Natural killer cell (primary cell): Measurements from ENCODE around the gene MFSD1. TPM values are rescaled to one million over a fixed set of nuclear protein-coding genes. Genes with fewer than 3 reads are reported as not detected.

Experiments used
- ATAC-seq, 3 donors: fragments of 150-1000 bp in 2 of 3; fragments of 200-7000 bp in 1 of 3; cut with Tn5 transposase; 1 replicate in 1 of 3; 2 replicates in 2 of 3; pipeline ENCODE4 v1.10.0; 2021; ENCODE audit warnings: mild to moderate bottlenecking in 2 of 3, moderate library complexity in 2 of 3
- DNase-seq, 2 donors: peaks; one replicate each; pipeline versions ENCODE4 v3.0.0 to v3.0.0-alpha.2; 2013 to 2021; ENCODE audit warnings: mixed read lengths in 1 of 2
- H3K27ac ChIP-seq: one replicate; pipeline ENCODE4 v1.5.1; 2013; ENCODE audit warnings: mild to moderate bottlenecking, low read length
- H3K27me3 ChIP-seq: one replicate; pipeline ENCODE4 v1.6.1; 2013; ENCODE audit warnings: low read length; ENCODE audit not compliant: control insufficient read depth, insufficient read depth
- H3K36me3 ChIP-seq: one replicate; pipeline ENCODE4 v1.6.1; 2013; ENCODE audit warnings: low read length; ENCODE audit not compliant: control insufficient read depth, insufficient read depth
- H3K4me1 ChIP-seq: one replicate; pipeline ENCODE4 v1.6.1; 2013; ENCODE audit warnings: low read length; ENCODE audit not compliant: control insufficient read depth, insufficient read depth
- H3K4me3 ChIP-seq: one replicate; pipeline ENCODE4 v1.5.1; 2013; ENCODE audit warnings: low read length
- H3K9me3 ChIP-seq: one replicate; pipeline ENCODE4 v1.6.1; 2013; ENCODE audit warnings: low read length; ENCODE audit not compliant: control insufficient read depth, insufficient read depth
- H3K27ac Mint-ChIP-seq, 2 donors: one replicate each; pipeline ENCODE4 v1.8.0; 2022; ENCODE audit warnings: mild to moderate bottlenecking in 2 of 2, mixed read lengths in 2 of 2, moderate library complexity in 1 of 2
- H3K27me3 Mint-ChIP-seq, 2 donors: one replicate each; pipeline ENCODE4 v1.8.0; 2022; ENCODE audit warnings: low read depth in 2 of 2, mixed read lengths in 2 of 2
- H3K36me3 Mint-ChIP-seq: one replicate; pipeline ENCODE4 v1.8.0; 2022; ENCODE audit warnings: mixed read lengths
- H3K4me1 Mint-ChIP-seq, 2 donors: one replicate each; pipeline ENCODE4 v1.8.0; 2022; ENCODE audit warnings: mixed read lengths in 2 of 2
- H3K4me3 Mint-ChIP-seq: one replicate; pipeline ENCODE4 v1.8.0; 2022; ENCODE audit warnings: mild to moderate bottlenecking, moderate library complexity, mixed read lengths
- H3K9me3 Mint-ChIP-seq, 2 donors: one replicate each; pipeline ENCODE4 v1.8.0; 2022; ENCODE audit warnings: mixed read lengths in 2 of 2
- WGBS: methylation state at CpG from one replicate; pipeline ENCODE4 v1.1.7; 2013; ENCODE audit warnings: missing lambda C conversion rate; ENCODE audit not compliant: insufficient coverage; 5-methylcytosine and 5-hydroxymethylcytosine counted together
- intact Hi-C: fragments of 100-400 bp; cut with micrococcal nuclease; formaldehyde crosslinking; loops from one replicate; pipeline ENCODE4 v1.14.2; 2022
- total RNA-seq, 4 donors: library from RNA; stranded (reverse); fragments of 120-200 nt in 1 of 4; gene quantifications; one replicate each; pipeline versions ENCODE4 v1.2.3 to v1.2.4, GENCODE V29; 2013 to 2022
- TF ChIP-seq, protein P1 (sequence below): fragments of 200-600 bp; IDR thresholded peaks from one replicate; pipeline ENCODE4 v1.8.0; 2022; ENCODE audit warnings: antibody characterized with exemption

MFSD1 gene
- total RNA-seq, 3 donors from 2014 or later (not counting 1 experiment from before 2014, with no cell fraction given): 27.3 to 37.3 (median 33.6) TPM

DNA sequence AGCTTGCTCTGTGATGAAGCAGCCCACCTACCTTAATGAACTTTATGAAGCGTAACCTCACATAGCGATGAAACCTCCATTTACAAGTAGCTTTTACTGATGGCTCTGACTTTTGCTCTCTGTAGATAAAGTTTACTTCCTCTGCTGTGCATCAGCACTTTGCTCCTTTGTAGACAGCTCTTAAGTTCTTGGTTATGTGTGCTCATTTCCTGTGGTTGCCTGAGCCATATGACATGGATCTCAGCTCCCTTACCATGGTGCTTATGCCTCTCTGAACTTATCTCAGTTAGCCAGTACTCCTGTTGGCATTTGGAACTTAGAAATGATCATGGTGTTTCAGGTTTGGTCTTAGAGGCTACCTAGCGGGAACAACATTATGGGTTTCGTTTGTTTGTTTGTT, 7.8 kb downstream of the MFSD1 start:
- Mint-ChIP-seq H3K36me3 (peaks cover 7% of the 10 kb centered on the region), H3K4me1 (peaks cover 8 to 27% of the 10 kb centered on the region in 2 donors), H3K27ac (no peak overlapping the region), H3K27me3 (no peaks in the 10 kb centered on the region), H3K9me3 (no peaks in the 10 kb centered on the region), H3K4me3 (no peak overlapping the region)
- intact Hi-C loops: no loop called here
- Histone ChIP-seq H3K4me1 (no peaks in the 10 kb centered on the region), H3K9me3 (no peaks in the 10 kb centered on the region), H3K27me3 (no peaks in the 10 kb centered on the region), H3K36me3 (peaks cover 58% of the 10 kb centered on the region), H3K27ac (no peak overlapping the region), H3K4me3 (no peak overlapping the region)
- peak in 1 of 2 donors; percentile 12 for DNase-seq
- peak in 1 of 3 donors; percentile 76 for ATAC-seq
- 85% methylated on average over 4 of the region's 4 CpGs for WGBS
- TF ChIP-seq, protein P1, sequence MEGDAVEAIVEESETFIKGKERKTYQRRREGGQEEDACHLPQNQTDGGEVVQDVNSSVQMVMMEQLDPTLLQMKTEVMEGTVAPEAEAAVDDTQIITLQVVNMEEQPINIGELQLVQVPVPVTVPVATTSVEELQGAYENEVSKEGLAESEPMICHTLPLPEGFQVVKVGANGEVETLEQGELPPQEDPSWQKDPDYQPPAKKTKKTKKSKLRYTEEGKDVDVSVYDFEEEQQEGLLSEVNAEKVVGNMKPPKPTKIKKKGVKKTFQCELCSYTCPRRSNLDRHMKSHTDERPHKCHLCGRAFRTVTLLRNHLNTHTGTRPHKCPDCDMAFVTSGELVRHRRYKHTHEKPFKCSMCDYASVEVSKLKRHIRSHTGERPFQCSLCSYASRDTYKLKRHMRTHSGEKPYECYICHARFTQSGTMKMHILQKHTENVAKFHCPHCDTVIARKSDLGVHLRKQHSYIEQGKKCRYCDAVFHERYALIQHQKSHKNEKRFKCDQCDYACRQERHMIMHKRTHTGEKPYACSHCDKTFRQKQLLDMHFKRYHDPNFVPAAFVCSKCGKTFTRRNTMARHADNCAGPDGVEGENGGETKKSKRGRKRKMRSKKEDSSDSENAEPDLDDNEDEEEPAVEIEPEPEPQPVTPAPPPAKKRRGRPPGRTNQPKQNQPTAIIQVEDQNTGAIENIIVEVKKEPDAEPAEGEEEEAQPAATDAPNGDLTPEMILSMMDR: no peak

DNA sequence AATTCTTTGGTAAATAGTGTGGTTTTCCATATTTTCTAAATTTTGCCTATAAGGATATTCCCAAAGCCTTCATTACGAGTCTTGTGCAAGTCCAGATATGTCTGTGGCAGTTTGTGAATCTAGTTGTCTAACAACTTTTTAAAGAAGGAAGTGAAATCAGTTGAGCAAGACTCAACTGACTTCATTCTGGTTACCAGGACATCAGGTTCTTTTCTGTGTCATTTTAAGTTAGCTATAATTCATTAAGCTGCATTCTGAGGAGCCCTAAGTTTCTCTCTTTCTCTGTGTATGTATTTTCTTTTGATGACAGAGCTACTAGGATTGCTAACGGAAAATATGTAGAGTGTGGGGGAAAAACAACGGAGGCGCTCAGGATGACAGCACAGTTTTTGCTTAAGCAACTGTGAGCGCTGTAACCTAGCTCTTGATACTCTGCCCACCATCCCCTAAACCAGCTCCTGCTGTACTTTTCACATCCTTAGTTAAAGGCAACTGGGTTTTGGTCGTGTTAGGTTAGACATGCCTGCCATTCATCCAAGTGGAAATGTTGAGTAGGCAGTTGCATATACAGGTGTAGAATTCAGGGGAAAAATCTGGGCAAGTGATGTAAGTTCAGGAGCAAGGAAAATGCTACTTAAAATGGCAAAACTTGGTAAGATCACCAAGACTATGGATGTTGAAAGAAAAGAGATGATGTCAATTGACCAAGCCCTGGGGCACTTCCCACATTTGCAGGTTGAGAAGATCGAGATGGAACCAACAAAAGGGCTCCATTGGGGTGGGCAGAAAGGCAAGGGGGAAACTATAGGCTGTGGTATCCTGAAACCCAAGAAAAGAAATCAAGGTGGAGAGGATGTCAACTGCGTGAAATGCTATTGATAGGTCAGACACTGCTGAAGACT, 9.2 kb downstream of the MFSD1 start:
- Histone ChIP-seq H3K4me3 (no peak overlapping the region), H3K27me3 (no peaks in the 10 kb centered on the region), H3K9me3 (no peaks in the 10 kb centered on the region), H3K36me3 (peaks cover 60% of the 10 kb centered on the region), H3K27ac (no peak overlapping the region), H3K4me1 (no peaks in the 10 kb centered on the region)
- Mint-ChIP-seq H3K27me3 (no peaks in the 10 kb centered on the region), H3K4me1 (peaks cover 1 to 22% of the 10 kb centered on the region in 2 donors), H3K36me3 (peaks cover 7% of the 10 kb centered on the region), H3K27ac (no peak overlapping the region), H3K9me3 (no peaks in the 10 kb centered on the region), H3K4me3 (no peak overlapping the region)
- intact Hi-C loops: no loop called here
- no peak for DNase-seq
- WGBS: 80% methylated on average over 4 of the region's 8 CpGs
- TF ChIP-seq, protein P1: no peak
- no peak for ATAC-seq

DNA sequence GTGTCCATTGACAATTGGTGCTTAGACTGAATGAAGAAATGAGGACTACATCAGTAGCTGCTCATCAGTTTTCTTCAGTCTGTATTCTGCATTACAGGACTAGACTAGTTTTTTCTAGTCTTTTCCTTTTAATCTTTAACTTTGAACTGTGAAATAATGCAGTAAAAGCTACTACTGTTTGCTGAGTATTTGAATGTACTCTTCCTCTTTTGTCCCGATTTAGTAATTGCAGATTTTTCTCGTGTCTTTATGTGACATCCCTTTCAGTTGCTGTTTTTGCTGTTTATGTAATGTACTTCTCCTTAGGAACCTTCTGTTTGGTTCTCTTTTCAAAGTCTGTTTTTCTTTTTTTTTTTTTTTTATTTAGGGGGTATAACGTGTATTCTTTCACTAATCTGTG, 17.4 kb downstream of the MFSD1 start:
- no peak for DNase-seq
- no peak overlapping the region for H3K4me3 ChIP-seq
- H3K9me3 ChIP-seq: no peaks in the 10 kb centered on the region
- peaks cover 54% of the 10 kb centered on the region for H3K36me3 ChIP-seq
- Mint-ChIP-seq H3K36me3 (peaks cover 18% of the 10 kb centered on the region), H3K4me3 (no peak overlapping the region), H3K9me3 (no peaks in the 10 kb centered on the region), H3K27ac (no peak overlapping the region), H3K4me1 (no peaks in the 10 kb centered on the region), H3K27me3 (no peaks in the 10 kb centered on the region)
- intact Hi-C loops: no loop called here
- no peaks in the 10 kb centered on the region for H3K27me3 ChIP-seq
- H3K4me1 ChIP-seq: no peaks in the 10 kb centered on the region
- no peak overlapping the region for H3K27ac ChIP-seq
- WGBS: 89% methylated on average over 3 of the region's 3 CpGs
- ATAC-seq: no peak
- TF ChIP-seq, protein P1: no peak
